Activated CD4-positive, alpha-beta T cell treated with anti-CD3 and anti-CD28 coated beads, Interleukin-2, amount 50 U/mL, for 1 hour (primary cell): ENCODE data around the gene CDC25C.
"Not testable (repeated sequence)": the region's sequence is repeated elsewhere in the genome, so short reads cannot be mapped to it uniquely, and the experiment has no call there.

Source experiments
- DNase-seq: peaks from one replicate; pipeline ENCODE4 v3.0.0-alpha.2; 2020

CDC25C gene

DNA sequence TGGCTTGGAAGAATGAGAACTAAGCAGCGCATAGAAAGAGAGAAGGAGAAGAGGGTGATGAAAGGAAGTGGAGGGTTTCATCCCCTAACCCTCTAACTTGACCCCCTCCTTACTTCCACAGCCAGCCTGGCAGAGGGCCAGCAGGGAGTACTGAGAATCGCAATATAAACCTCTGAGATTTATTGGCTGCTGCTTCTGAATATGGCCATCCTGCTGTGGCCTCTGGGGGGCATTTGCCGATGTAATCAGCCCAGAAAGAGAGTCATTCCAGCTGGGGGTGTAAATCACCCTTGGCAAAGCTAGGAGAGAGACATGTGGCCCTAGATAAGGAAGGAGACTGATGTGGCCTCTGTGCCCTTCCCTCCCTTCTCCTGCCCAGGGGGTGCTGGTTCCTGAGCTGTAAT, 56.2 kb downstream of the CDC25C start:
- no peak for DNase-seq

GRCh38 chr5:138274189-138274853, 57.3 kb downstream of the CDC25C start, which contains the start of gene GFRA3:
Gene GFRA3 (minus strand): TSS chr5:138274621. CDS start chr5:138274424, 197 bp downstream.
- no peak for DNase-seq

GRCh38 chr5:138273834-138274188, 57.8 kb downstream of the CDC25C start:
- no peak for DNase-seq

DNA sequence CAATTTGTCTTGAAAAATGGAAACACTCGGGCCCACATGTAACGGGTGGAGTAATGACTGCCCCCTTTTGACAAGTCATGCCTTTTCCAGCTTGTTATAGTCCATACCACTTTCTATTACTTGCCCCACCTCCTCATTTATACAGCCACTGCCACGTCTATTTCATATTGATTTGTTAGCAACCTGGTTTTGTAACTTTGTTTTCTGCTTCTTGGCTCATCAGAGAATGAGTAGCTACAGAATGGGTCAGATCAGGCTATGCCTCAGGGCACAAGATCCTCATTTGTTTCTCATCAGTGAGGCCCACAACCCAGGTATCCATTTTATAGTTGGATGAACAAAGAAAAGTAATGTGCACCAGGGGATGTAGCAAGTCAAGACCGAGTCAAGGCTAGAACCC, 58.9 kb downstream of the CDC25C start:
- DNase-seq = no peak

GRCh38 chr5:138271281-138271680, 60.3 kb downstream of the CDC25C start:
- no peak for DNase-seq

DNA sequence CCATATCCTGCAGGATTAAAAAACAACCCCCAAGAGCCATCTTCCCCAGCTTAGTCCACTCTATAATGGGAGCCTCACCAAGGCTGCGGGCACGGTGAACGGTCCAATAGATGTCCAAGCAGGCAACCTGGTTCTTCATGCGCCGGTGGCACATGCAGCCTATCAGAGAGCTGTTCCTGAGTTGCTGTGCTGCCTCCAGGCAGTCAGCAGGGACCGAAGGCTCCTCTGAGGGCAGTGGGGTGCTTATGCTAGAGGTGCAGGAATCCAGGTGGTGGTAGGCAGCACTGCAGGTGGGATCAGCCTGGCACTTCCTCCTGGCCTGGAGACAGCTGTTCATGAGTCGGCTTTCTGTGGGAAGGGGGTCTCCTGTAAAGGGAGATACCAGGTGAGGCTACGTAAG, 67.4 kb downstream of the CDC25C start:
- no peak for DNase-seq

GRCh38 chr5:138263581-138263980, 68.0 kb downstream of the CDC25C start:
- DNase-seq = no peak

DNA sequence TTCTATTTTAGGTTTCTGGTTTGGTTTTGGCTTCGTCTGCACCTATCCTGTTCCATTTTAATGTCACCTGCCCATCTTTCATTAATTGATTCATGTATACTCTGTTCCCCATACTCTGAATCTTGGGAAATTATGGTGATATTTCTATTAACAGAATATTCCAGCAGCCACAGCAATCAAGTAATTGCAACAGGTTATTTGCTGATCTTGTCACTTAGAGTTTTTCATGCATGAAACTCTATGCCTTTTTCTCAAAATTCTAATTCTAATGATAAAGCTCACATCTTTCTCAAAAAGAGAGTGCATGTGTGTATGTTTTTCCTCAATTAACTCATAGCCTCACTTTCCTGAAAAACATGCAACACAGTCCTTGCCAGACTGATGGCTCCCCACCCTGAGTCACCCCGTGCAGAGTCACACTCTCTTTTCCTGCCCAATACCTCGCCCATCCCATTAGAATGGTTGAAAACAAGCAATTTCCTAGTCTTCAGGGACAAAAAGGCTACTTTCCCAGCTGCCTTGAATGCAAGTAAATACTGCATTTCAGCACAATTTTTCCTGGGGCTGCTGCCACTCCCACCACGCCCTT, 72.8 kb downstream of the CDC25C start:
- DNase-seq = no peak

GRCh38 chr5:138257583-138257982, 74.0 kb downstream of the CDC25C start:
- no peak for DNase-seq

- DNase-seq = no peak
These were observed 78.7 kb downstream of the CDC25C start for GRCh38 chr5:138252944-138253343.

GRCh38 chr5:138247800-138248199, 83.8 kb downstream of the CDC25C start:
- not testable (repeated sequence) for DNase-seq

GRCh38 chr5:138246822-138247221, 84.8 kb downstream of the CDC25C start:
- no peak for DNase-seq

- DNase-seq = no peak
These were observed 85.3 kb downstream of the CDC25C start for GRCh38 chr5:138246334-138246733.

DNA sequence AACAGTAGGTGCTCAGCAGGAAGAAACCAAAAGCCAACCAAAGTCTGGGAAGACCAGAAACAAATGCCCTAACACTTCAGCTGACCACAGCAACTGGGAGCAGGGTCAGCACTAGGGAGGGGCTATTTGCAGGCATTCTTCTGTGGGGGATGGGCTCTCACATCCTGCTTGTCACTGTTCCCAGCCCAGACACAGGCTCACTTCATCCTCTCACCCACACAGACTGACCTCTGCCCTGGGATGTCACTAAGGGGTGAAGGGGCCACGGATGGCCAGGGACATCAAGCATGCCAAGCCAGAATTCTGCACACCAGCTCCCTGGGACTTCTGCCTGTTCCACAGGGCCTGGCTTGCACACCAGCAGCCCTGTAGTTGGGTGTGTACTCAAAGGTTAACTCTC, 85.9 kb downstream of the CDC25C start:
- DNase-seq = no peak

DNA sequence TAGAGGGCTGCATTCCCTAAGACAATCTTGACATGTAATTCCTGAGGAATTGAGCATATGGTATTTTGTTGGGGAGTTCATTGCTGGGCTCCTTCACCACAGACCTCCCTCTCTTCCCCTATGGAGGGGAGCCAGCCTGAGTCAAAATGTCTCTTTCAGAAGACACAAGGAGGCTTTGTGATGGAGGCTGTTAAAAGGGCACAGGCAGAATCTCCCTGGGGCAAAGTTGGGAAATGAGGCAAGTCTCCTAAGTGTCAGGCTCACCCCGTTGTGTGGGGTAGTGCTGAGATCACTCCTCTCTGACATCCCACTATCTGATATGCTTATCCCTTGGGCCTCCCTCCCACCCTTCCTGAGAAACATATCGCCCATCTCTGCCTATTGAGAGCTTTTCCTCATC, 87.8 kb downstream of the CDC25C start:
- DNase-seq = no peak

- DNase-seq = no peak
These were observed 89.7 kb downstream of the CDC25C start for GRCh38 chr5:138241688-138242571.

GRCh38 chr5:138240650-138241385, 90.8 kb downstream of the CDC25C start:
- DNase-seq = no peak

DNA sequence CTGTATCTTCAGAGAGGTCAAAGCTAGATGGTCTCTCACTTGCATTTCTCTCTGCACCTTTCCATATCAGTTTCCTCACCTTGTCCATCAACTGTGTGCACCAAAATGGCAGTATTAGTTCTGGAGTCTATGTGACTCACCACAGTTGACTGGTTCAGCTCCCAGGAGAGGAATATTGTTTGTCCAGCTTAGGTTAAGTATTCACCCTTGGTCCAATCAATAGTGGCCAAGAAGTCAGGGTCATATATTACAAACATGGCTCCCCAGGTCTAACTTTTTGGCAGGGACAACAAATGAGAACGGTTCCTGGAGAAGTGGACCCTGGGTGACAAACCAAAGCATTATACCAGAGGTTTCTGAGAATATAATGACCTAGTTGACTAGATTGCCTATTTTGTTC, 93.6 kb downstream of the CDC25C start:
- DNase-seq = no peak
